Uterus (tissue), 4 donors: ENCODE measurements around the gene CASP7. TPM values are rescaled to one million over a fixed set of nuclear protein-coding genes. Genes with fewer than 3 reads are reported as not detected.

ENCODE experiments used
- DNase-seq, 2 donors: peaks; one replicate each; pipeline ENCODE4 v3.0.0-alpha.2; 2019 to 2020
- H3K27ac ChIP-seq, 2 donors: fragments of 200-600 bp; sonication (generic); 1 replicate in 1 of 2; 2 replicates in 1 of 2; pipeline ENCODE4 v1.5.1; 2016 to 2018
- H3K27me3 ChIP-seq, 2 donors: fragments of 200-600 bp; sonication (generic); one replicate each; pipeline ENCODE4 v1.5.1; 2018 to 2019; ENCODE audit warnings: control low read depth in 1 of 2
- H3K36me3 ChIP-seq, 2 donors: fragments of 200-600 bp; sonication (generic); one replicate each; pipeline ENCODE4 v1.5.1; 2019; ENCODE audit warnings: control low read depth in 1 of 2
- H3K4me1 ChIP-seq, 2 donors: fragments of 200-600 bp; sonication (generic); one replicate each; pipeline ENCODE4 v1.5.1; 2018 to 2019; ENCODE audit warnings: control low read depth in 1 of 2
- H3K4me3 ChIP-seq, 2 donors: fragments of 200-600 bp; sonication (generic); 1 replicate in 1 of 2; 2 replicates in 1 of 2; pipeline ENCODE4 v1.5.1; 2018 to 2019; ENCODE audit warnings: mild to moderate bottlenecking in 1 of 2
- H3K9me3 ChIP-seq, 2 donors: fragments of 200-600 bp; sonication (generic); one replicate each; pipeline ENCODE4 v1.5.1; 2019; ENCODE audit warnings: control low read depth in 1 of 2
- CTCF ChIP-seq, 4 experiments: fragments of 200-600 bp in 2 of 4; fragments of 450-650 bp in 2 of 4; sonication (generic) in 2 of 4; IDR thresholded peaks; one replicate each; pipeline ENCODE4 v1.5.1; 2016 to 2019; ENCODE audit warnings: antibody characterized with exemption in 4 of 4, mild to moderate bottlenecking in 2 of 4, moderate library complexity in 1 of 4
- POLR2A ChIP-seq, 2 donors: fragments of 450-650 bp; IDR thresholded peaks; one replicate each; pipeline ENCODE4 v1.6.1; 2016; ENCODE audit warnings: antibody characterized with exemption in 2 of 2, mild to moderate bottlenecking in 1 of 2, moderate library complexity in 1 of 2
- intact Hi-C: fragments of 100-400 bp; cut with DNase I; formaldehyde crosslinking; loops from one replicate; pipeline ENCODE4 v1.15.1; 2023; ENCODE audit warnings: low total_unique reads
- microRNA-seq: library from miRNA; unstranded; fragments of <30 nt; microRNA quantifications from one replicate; pipeline ENCODE4, GENCODE V29; 2016; ENCODE audit warnings: borderline microRNAs expressed, borderline replicate concordance
- total RNA-seq, 4 donors: library from RNA; depleted of rRNA in 3 of 4; stranded (reverse); fragments of >200 nt in 3 of 4; gene quantifications; one replicate each; pipeline versions ENCODE4 v1.1.0 to v1.2.4, GENCODE V29; 2014 to 2023
- donor health status: DM: yes; HTN: yes; CAD: no.

CASP7 gene
- total RNA-seq, 4 donors from 2014 or later: 8.5 to 48.3 (median 20.3) TPM

- no peaks in the 10 kb centered on the region for H3K27me3 ChIP-seq
- H3K4me1 ChIP-seq: no peaks in the 10 kb centered on the region
- H3K4me3 ChIP-seq: no peak overlapping the region
- H3K36me3 ChIP-seq: no peaks in the 10 kb centered on the region
- DNase-seq: no peak
- H3K27ac ChIP-seq: no peak overlapping the region
- H3K9me3 ChIP-seq: no peaks in the 10 kb centered on the region
- no peak for TF ChIP-seq POLR2A (IDR thresholded peaks at IDR 0.05)
- no peak for TF ChIP-seq CTCF (IDR thresholded peaks at IDR 0.05)
- intact Hi-C loops: no loop called here
These were observed 96.1 kb downstream of the CASP7 start for GRCh38 chr10:113775686-113776294.

DNA sequence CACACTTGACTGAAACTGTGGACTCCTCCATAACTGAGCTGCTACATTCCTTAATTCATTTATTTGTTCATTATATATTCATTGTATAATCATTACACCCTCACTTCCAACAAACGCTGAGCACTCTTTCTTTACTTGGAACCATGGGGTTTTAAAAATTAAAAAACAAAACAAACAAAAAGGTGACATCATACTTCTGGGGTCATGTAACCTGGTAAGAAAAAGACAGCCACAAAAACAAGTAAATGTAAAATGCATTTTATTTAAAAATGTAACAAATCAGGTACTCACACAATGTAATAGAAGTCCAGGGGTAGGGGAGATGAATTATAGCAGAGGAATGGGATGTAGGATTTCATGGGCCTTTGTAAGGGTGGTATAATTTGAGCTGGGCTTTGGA, 96.8 kb downstream of the CASP7 start:
- intact Hi-C loops: no loop called here
- no peak overlapping the region for H3K27ac ChIP-seq
- H3K36me3 ChIP-seq: no peaks in the 10 kb centered on the region

More for the DNA sequence above, 96.8 kb downstream of the CASP7 start:
- H3K4me3 ChIP-seq: no peak overlapping the region
- no peaks in the 10 kb centered on the region for H3K9me3 ChIP-seq
- H3K4me1 ChIP-seq: no peaks in the 10 kb centered on the region
- no peaks in the 10 kb centered on the region for H3K27me3 ChIP-seq
- no peak for TF ChIP-seq CTCF (IDR thresholded peaks at IDR 0.05)
- no peak for TF ChIP-seq POLR2A (IDR thresholded peaks at IDR 0.05)
- no peak for DNase-seq

Small RNA genes lying within 50 kb of the gene (microRNA-seq; reads per million reads assigned to microRNA genes)
- gene MIR4483: not detected

Other genes starting within 250 kb of the CASP7 start
- gene HABP2, start 126.9 kb upstream of the CASP7 start, total RNA-seq: 1 to 10 TPM in 1 of 4 donors, under 1 TPM in 2, not detected in 1; 0.15 to 5.6 (median 0.41) TPM
- gene NRAP, start 15.9 kb upstream of the CASP7 start, total RNA-seq: under 1 TPM in 2 of 4 donors, not detected in 2; 0.07 to 0.37 TPM
- gene PLEKHS1, start 71.8 kb downstream of the CASP7 start, total RNA-seq: under 1 TPM in 1 of 4 donors, not detected in 3; 0.14 TPM
- gene DCLRE1A, start 174.2 kb downstream of the CASP7 start, total RNA-seq: 10 to 100 TPM in 1 of 4 donors, 1 to 10 TPM in 2, under 1 TPM in 1; 0.26 to 16.1 (median 4.4) TPM
- gene NHLRC2, start 174.7 kb downstream of the CASP7 start, total RNA-seq: 10 to 100 TPM in 3 of 4 donors, 1 to 10 TPM in 1; 9.0 to 70.3 (median 37.1) TPM